Neural cell (in vitro differentiated cells): ENCODE measurements around the gene NKD1.

Source experiments
- CTCF ChIP-seq: fragments of 450-650 bp; IDR thresholded peaks from 2 replicates; pipeline ENCODE4 v1.5.1; 2014; ENCODE audit warnings: antibody characterized with exemption, mild to moderate bottlenecking, moderate library complexity; ENCODE audit not compliant: poor library complexity, severe bottlenecking
- POLR2AphosphoS5 ChIP-seq: IDR thresholded peaks from 2 replicates; pipeline ENCODE4 v1.6.1; 2012
- TAF1 ChIP-seq: IDR thresholded peaks from 2 replicates; pipeline ENCODE4 v1.6.1; 2012; ENCODE audit warnings: low read depth

GRCh38 chr16:50568187-50568815 is 20.1 kb downstream of the NKD1 start:
- TF ChIP-seq CTCF (no peak), TAF1 (no peak), POLR2AphosphoS5 (no peak)
